GM06990 (cell line): Measurements from ENCODE around the gene DNM1L.
A peak's percentile ranks its signal among the peaks of the same experiment; 100 is the strongest.

ENCODE experiments used
- DNase-seq: peaks from one replicate; pipeline ENCODE4 v3.0.0-alpha.2; 2011; ENCODE audit not compliant: insufficient read length; ENCODE audit errors: extremely low read depth
- H3K27me3 ChIP-seq: replicated peaks from 2 replicates; pipeline ENCODE4 v1.6.0; 2011; ENCODE audit warnings: low read length; ENCODE audit not compliant: control insufficient read depth, insufficient read depth
- H3K36me3 ChIP-seq: 2 replicates; pipeline ENCODE4 v1.5.1; 2011; ENCODE audit warnings: low read length; ENCODE audit not compliant: control insufficient read depth, insufficient read depth
- H3K4me3 ChIP-seq: replicated peaks from 2 replicates; pipeline ENCODE4 v1.5.1; 2011; ENCODE audit warnings: low read depth, mild to moderate bottlenecking, control low read depth, low read length
- TF ChIP-seq, protein P1 (sequence below): IDR thresholded peaks from 2 replicates; pipeline ENCODE4 v1.5.1; 2011; ENCODE audit warnings: low read length, control low read depth, mild to moderate bottlenecking, inconsistent platforms; ENCODE audit not compliant: insufficient read depth, poor library complexity, severe bottlenecking

DNM1L gene

GRCh38 chr12:32666018-32666417 lies 13.1 kb upstream of the DNM1L start:
- no peaks in the 10 kb centered on the region for H3K27me3 ChIP-seq
- DNase-seq, result no peak
- TF ChIP-seq, protein P1, sequence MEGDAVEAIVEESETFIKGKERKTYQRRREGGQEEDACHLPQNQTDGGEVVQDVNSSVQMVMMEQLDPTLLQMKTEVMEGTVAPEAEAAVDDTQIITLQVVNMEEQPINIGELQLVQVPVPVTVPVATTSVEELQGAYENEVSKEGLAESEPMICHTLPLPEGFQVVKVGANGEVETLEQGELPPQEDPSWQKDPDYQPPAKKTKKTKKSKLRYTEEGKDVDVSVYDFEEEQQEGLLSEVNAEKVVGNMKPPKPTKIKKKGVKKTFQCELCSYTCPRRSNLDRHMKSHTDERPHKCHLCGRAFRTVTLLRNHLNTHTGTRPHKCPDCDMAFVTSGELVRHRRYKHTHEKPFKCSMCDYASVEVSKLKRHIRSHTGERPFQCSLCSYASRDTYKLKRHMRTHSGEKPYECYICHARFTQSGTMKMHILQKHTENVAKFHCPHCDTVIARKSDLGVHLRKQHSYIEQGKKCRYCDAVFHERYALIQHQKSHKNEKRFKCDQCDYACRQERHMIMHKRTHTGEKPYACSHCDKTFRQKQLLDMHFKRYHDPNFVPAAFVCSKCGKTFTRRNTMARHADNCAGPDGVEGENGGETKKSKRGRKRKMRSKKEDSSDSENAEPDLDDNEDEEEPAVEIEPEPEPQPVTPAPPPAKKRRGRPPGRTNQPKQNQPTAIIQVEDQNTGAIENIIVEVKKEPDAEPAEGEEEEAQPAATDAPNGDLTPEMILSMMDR, result no peak
- H3K4me3 ChIP-seq, result no peak overlapping the region
- H3K36me3 ChIP-seq, result no peaks in the 10 kb centered on the region

GRCh38 chr12:32669584-32669983 lies 9.5 kb upstream of the DNM1L start:
- TF ChIP-seq, protein P1, result no peak
- DNase-seq, result no peak

DNA sequence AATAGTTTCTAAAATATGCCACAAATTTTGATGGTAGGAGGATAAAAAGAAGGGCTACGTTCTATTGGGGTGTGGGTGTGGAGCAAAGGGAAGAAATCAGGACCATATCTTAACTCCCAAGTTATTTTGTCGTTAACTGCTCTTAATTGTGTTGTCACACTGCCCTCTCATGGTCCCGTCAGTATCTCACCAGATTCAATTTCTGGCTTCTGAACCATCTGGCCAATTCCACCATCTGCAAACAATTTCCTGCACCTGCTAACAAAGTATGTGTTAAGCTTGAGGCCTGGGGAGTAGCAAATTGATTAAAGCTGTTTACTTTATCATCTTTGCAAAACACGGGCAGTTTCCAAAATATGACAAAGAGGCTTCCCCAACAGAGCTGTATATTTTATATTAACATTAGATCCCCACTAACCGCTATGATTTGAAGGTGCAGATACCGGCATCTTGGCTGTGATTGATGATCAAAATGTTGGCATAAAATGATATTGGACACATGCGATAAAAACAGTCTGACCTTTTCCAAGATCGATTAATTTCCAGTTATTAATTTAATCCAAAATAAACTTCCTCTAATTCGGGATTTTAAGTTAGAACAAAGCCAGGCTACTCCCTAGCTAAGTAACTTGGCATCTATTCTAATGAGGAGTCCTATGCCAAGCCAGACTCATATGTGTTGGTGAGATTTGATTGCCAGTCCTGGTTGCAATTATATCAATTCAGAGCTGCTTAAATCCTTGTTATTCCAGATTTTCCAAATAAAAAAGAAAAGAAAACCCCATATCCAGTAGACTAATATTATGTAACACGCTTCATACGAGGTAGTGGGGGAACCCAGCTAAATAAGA lies 6.9 kb upstream of the DNM1L start:
- DNase-seq, result no peak
- no peaks in the 10 kb centered on the region for H3K36me3 ChIP-seq
- no peak overlapping the region for H3K4me3 ChIP-seq
- H3K27me3 ChIP-seq, result no peaks in the 10 kb centered on the region
- TF ChIP-seq, protein P1, result peak; percentile 59

More at GRCh38 chr12:32669584-32669983, 9.5 kb upstream of the DNM1L start:
- Histone ChIP-seq H3K36me3 (no peaks in the 10 kb centered on the region), H3K4me3 (no peak overlapping the region), H3K27me3 (no peaks in the 10 kb centered on the region)

- TF ChIP-seq, protein P1, result no peak
- Histone ChIP-seq H3K4me3 (peak overlapping the region; percentile 98), H3K27me3 (no peaks in the 10 kb centered on the region)
Measured at GRCh38 chr12:32679920-32680237, 778 bp downstream of the DNM1L start.

GRCh38 chr12:32680787-32681186 lies 1.7 kb downstream of the DNM1L start:
- Histone ChIP-seq H3K27me3 (no peaks in the 10 kb centered on the region), H3K4me3 (peak overlapping the region; percentile 98), H3K36me3 (no peaks in the 10 kb centered on the region)
- TF ChIP-seq, protein P1, result no peak
- no peak for DNase-seq

More at GRCh38 chr12:32679920-32680237, 778 bp downstream of the DNM1L start:
- DNase-seq, result no peak
- H3K36me3 ChIP-seq, result no peaks in the 10 kb centered on the region
